A549 (cell line): Measurements from ENCODE around the gene XBP1. TPM values are rescaled to one million over a fixed set of nuclear protein-coding genes. Genes with fewer than 3 reads are reported as not detected.

ENCODE experiments used
- ATAC-seq, 2 experiments: fragments of 200-7000 bp in 1 of 2; fragments of >200 bp in 1 of 2; cut with Nextera tagmentation in 1 of 2; cut with Tn5 transposase in 1 of 2; 3 replicates each; pipeline versions ENCODE4 v1.8.0 to v1.9.1; 2018 to 2020; ENCODE audit warnings: mild to moderate bottlenecking in 1 of 2, moderate library complexity in 1 of 2
- CTCF ChIA-PET: fragments of 300-600 bp; sonication (Branson Sonifier 250); formaldehyde crosslinking; extraction: SDS; loops from one replicate; lab custom pipeline; 2021; ENCODE audit warnings: antibody characterized with exemption, inconsistent platforms; lab: Yijun Ruan, JAX
- POLR2A ChIA-PET: fragments of 350-600 bp; formaldehyde crosslinking; extraction: SDS; loops from one replicate; lab custom pipeline; 2021; ENCODE audit warnings: antibody characterized with exemption, inconsistent platforms; lab: Yijun Ruan, JAX
- DNase-seq, 2 experiments: peaks; one replicate each; pipeline versions ENCODE4 v3.0.0 to v3.0.0-alpha.2; 2011 to 2016; ENCODE audit warnings: low read depth in 1 of 2, low spot score in 1 of 2
- FAIRE-seq: peaks from 2 replicates; lab custom pipeline; 2011; peaks lifted over from hg19 to GRCh38; lab: Jason Lieb, UNC
- H3K27ac ChIP-seq, 2 experiments: fragments of >200 bp; sonication (Bioruptor Twin); formaldehyde crosslinking; 3 replicates each; pipeline ENCODE4 v1.5.1; 2016 to 2017
- H3K4me1 ChIP-seq: fragments of >200 bp; sonication (Bioruptor Twin); formaldehyde crosslinking; 3 replicates; pipeline ENCODE4 v1.6.1; 2016
- H3K4me2 ChIP-seq: fragments of >200 bp; sonication (Bioruptor Twin); formaldehyde crosslinking; 3 replicates; pipeline ENCODE4 v1.6.1; 2016
- H3K4me3 ChIP-seq: fragments of >200 bp; sonication (Bioruptor Twin); formaldehyde crosslinking; 3 replicates; pipeline ENCODE4 v1.5.1; 2016
- H3K9me3 ChIP-seq: fragments of >200 bp; sonication (Bioruptor Twin); formaldehyde crosslinking; 3 replicates; pipeline ENCODE4 v1.6.1; 2016
- BHLHE40 ChIP-seq: IDR thresholded peaks from 2 replicates; pipeline ENCODE4 v1.6.1; 2012; ENCODE audit warnings: low read depth, low read length, inconsistent platforms
- GATA3 ChIP-seq: IDR thresholded peaks from 2 replicates; pipeline ENCODE4 v1.6.1; 2012; ENCODE audit warnings: borderline replicate concordance
- HOXB13 ChIP-seq: fragments of 250-450 bp; sonication (Bioruptor Pico); IDR thresholded peaks from 2 replicates; pipeline ENCODE4 v1.5.0; 2020; ENCODE audit warnings: low read depth, mild to moderate bottlenecking, moderate library complexity
- JUNB ChIP-seq: fragments of >200 bp; sonication (Bioruptor Twin); formaldehyde crosslinking; IDR thresholded peaks from 2 replicates; pipeline ENCODE4 v1.6.1; 2016
- KDM5A ChIP-seq: fragments of 200-600 bp; sonication (generic); IDR thresholded peaks from 2 replicates; pipeline ENCODE4 v1.6.1; 2016; ENCODE audit warnings: antibody characterized with exemption, mild to moderate bottlenecking
- MAFK ChIP-seq: fragments of 450-650 bp; IDR thresholded peaks from 2 replicates; pipeline ENCODE4 v1.6.1; 2014; ENCODE audit not compliant: partially characterized antibody
- PHF8 ChIP-seq: fragments of 200-600 bp; sonication (generic); IDR thresholded peaks from 2 replicates; pipeline ENCODE4 v1.6.1; 2016; ENCODE audit warnings: low read depth, mild to moderate bottlenecking, antibody characterized with exemption, moderate library complexity, borderline replicate concordance
- RAD21 ChIP-seq, 2 experiments: fragments of >200 bp in 1 of 2; sonication (Bioruptor Twin) in 1 of 2; formaldehyde crosslinking in 1 of 2; IDR thresholded peaks in 1 of 2; conservative IDR thresholded peaks in 1 of 2; 2 replicates in 1 of 2; 3 replicates in 1 of 2; pipeline ENCODE4 v1.6.1; 2012 to 2018; ENCODE audit warnings: inconsistent platforms in 1 of 2
- RCOR1 ChIP-seq: fragments of 150-350 bp; IDR thresholded peaks from 2 replicates; pipeline ENCODE4 v1.6.1; 2014; ENCODE audit warnings: antibody characterized with exemption, low read length, low read depth
- SMC3 ChIP-seq: fragments of >200 bp; sonication (Bioruptor Twin); formaldehyde crosslinking; IDR thresholded peaks from 3 replicates; pipeline ENCODE4 v1.6.1; 2018; ENCODE audit warnings: inconsistent platforms
- TFCP2L1 ChIP-seq: fragments of 250-450 bp; sonication (Bioruptor Pico); IDR thresholded peaks from 2 replicates; pipeline ENCODE4 v1.5.0; 2021; ENCODE audit warnings: mild to moderate bottlenecking
- ZC3H11A ChIP-seq: fragments of 450-650 bp; IDR thresholded peaks from 2 replicates; pipeline ENCODE4 v1.6.1; 2014; ENCODE audit warnings: antibody characterized with exemption, mild to moderate bottlenecking
- ZFP36 ChIP-seq: fragments of 450-650 bp; IDR thresholded peaks from 2 replicates; pipeline ENCODE4 v1.6.1; 2014; ENCODE audit warnings: borderline replicate concordance; ENCODE audit not compliant: partially characterized antibody
- ZNF302 ChIP-seq: fragments of 250-450 bp; sonication (Bioruptor Pico); IDR thresholded peaks from 2 replicates; pipeline ENCODE4 v1.9.0; 2021; ENCODE audit warnings: inconsistent platforms, mild to moderate bottlenecking, moderate library complexity
- WGBS: methylation state at CpG from one replicate; pipeline ENCODE4 v1.1.6; 2017; ENCODE audit errors: missing lambda C conversion rate; 5-methylcytosine and 5-hydroxymethylcytosine counted together
- polyA plus RNA-seq, 4 experiments: library from polyadenylated mRNA; depleted of rRNA in 3 of 4; stranded (reverse); fragments of >200 nt; fragmentation: RNase III in 1 of 4; extraction: RNeasy Plus Mini Kit Qiagen cat#74134 plus additional on column Dnase treatment in 1 of 4; gene quantifications; 2 replicates in 3 of 4; 3 replicates in 1 of 4; pipeline ENCODE4 v1.2.3, GENCODE V29; 2011 to 2017
- TF ChIP-seq, protein P1 (sequence below): fragments of >200 bp; sonication (Bioruptor Twin); formaldehyde crosslinking; IDR thresholded peaks from 3 replicates; pipeline ENCODE4 v1.5.1; 2016
- TF ChIP-seq, protein P2 (sequence below): fragments of >200 bp; sonication (Bioruptor Twin); formaldehyde crosslinking; IDR thresholded peaks from 2 replicates; pipeline ENCODE4 v1.6.1; 2016
- TF ChIP-seq, protein P3 (sequence below): fragments of >200 bp; sonication (Bioruptor Twin); formaldehyde crosslinking; IDR thresholded peaks from 3 replicates; pipeline ENCODE4 v1.6.1; 2016
- TF ChIP-seq, protein P4 (sequence below): fragments of 150-350 bp; IDR thresholded peaks from 2 replicates; pipeline ENCODE4 v1.6.1; 2014; ENCODE audit warnings: low read depth, mild to moderate bottlenecking, low read length
- TF ChIP-seq, protein P5 (sequence below): IDR thresholded peaks from 2 replicates; pipeline ENCODE4 v1.6.1; 2012

XBP1 gene
- polyA plus RNA-seq, 2 of the 4 experiments (the other 2 are of a cell fraction) = 34.1 to 172 TPM

DNA sequence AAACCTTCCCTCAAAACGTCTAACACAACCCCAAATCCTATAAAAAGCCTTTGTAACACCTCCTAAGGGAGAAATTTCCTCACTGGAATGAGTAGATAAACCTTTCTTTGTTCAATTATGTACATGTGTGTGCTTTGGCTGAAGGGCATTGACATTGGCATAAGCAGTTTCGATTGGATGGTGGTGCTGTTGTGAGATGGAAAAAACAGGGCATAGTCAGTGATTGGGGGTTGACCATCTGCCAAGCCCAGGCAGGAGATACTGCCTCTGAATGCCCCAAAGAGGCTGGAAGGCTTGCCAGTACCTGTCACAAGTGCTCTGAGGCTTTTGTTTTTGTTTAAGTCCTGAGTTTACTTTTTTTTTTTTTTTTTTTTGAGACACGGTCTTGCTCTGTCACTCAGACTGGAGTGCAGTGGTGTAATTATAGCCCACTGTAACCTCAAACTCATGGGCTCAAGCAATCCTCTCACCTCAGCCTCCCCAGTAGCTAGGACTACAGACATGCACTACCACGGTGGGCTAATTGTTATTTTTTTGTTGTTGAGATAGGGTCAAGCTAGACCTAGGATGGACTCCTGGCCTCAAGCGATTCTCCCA, 29.1 kb downstream of the XBP1 start:
- 73% methylated on average over 5 of the region's 5 CpGs for WGBS
- ATAC-seq (no peak), FAIRE-seq (no peak), DNase-seq (peak in 1 of 2 experiments; percentile 23)
- Histone ChIP-seq H3K9me3 (no peaks in the 10 kb centered on the region), H3K27ac (no peak overlapping the region), H3K4me2 (no peak overlapping the region), H3K4me1 (no peaks in the 10 kb centered on the region), H3K4me3 (no peak overlapping the region)
- TF ChIP-seq, protein P1, sequence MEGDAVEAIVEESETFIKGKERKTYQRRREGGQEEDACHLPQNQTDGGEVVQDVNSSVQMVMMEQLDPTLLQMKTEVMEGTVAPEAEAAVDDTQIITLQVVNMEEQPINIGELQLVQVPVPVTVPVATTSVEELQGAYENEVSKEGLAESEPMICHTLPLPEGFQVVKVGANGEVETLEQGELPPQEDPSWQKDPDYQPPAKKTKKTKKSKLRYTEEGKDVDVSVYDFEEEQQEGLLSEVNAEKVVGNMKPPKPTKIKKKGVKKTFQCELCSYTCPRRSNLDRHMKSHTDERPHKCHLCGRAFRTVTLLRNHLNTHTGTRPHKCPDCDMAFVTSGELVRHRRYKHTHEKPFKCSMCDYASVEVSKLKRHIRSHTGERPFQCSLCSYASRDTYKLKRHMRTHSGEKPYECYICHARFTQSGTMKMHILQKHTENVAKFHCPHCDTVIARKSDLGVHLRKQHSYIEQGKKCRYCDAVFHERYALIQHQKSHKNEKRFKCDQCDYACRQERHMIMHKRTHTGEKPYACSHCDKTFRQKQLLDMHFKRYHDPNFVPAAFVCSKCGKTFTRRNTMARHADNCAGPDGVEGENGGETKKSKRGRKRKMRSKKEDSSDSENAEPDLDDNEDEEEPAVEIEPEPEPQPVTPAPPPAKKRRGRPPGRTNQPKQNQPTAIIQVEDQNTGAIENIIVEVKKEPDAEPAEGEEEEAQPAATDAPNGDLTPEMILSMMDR = no peak
- ChIA-PET POLR2A (no interaction called here), CTCF (interaction anchor here (0.6 to 3.1 kb wide), 3 partner anchors 16 to 30 kb away, joined by 3 to 17 read pairs (median 3); no protein-coding TSS in a partner anchor)

DNA sequence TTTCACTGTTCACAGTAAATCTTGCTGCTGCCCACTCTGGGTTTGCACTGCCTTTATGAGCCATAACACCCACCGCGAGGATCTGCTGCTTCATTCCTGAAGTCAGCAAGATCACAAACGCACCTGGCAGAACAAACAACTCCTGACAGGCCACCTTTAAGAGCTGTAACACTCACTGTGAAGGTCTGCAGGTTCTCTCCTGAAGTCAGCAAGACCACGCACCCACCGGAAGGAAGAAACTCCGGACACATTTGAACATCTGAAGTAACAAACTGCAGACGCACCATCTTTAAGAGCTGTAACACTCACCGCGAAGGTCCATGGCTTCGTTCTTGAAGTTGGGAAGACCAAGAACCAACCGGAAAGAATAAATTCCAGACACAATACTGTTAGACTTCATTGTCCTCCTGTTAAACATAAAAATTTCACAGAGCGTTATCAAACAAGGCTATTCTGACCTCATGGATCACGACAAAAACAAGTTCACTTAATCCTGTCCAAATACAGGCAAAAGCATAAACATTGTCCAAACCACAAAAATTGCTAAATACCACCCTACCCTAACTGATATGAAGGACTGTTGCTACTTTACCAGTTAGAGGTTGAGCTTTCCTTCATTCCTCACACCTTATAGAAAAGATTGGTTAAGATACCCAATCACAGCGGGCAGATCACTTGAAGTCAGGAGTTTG, 30.8 kb downstream of the XBP1 start:
- no peak for ATAC-seq
- no peak overlapping the region for H3K4me2 ChIP-seq
- 86% methylated on average over 13 of the region's 14 CpGs for WGBS
- ChIA-PET POLR2A (no interaction called here), CTCF (interaction anchor here (0.6 to 0.9 kb wide), 2 partner anchors 133 to 169 kb away, joined by 3 read pairs; no protein-coding TSS in a partner anchor)
- no peak overlapping the region for H3K27ac ChIP-seq
- no peak overlapping the region for H3K4me3 ChIP-seq
- H3K9me3 ChIP-seq = no peaks in the 10 kb centered on the region
- H3K4me1 ChIP-seq = no peaks in the 10 kb centered on the region
- TF ChIP-seq BHLHE40 = no peak
- TF ChIP-seq ZC3H11A = no peak
- TF ChIP-seq, protein P2, sequence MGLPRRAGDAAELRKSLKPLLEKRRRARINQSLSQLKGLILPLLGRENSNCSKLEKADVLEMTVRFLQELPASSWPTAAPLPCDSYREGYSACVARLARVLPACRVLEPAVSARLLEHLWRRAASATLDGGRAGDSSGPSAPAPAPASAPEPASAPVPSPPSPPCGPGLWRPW = no peak
- TF ChIP-seq RCOR1 = no peak
- no peak for TF ChIP-seq GATA3
- no peak for TF ChIP-seq KDM5A
- no peak for TF ChIP-seq ZNF302 (CRISPR knock-in tag)
- no peak for TF ChIP-seq PHF8
- no peak for TF ChIP-seq RAD21 (conservative IDR thresholded peaks at IDR 0.05 in 1 of 2, IDR thresholded peaks at IDR 0.05 in 1 of 2)
- TF ChIP-seq, protein P3, sequence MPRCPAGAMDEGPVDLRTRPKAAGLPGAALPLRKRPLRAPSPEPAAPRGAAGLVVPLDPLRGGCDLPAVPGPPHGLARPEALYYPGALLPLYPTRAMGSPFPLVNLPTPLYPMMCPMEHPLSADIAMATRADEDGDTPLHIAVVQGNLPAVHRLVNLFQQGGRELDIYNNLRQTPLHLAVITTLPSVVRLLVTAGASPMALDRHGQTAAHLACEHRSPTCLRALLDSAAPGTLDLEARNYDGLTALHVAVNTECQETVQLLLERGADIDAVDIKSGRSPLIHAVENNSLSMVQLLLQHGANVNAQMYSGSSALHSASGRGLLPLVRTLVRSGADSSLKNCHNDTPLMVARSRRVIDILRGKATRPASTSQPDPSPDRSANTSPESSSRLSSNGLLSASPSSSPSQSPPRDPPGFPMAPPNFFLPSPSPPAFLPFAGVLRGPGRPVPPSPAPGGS = no peak
- TF ChIP-seq JUNB = no peak
- no peak for TF ChIP-seq SMC3
- TF ChIP-seq, protein P4, sequence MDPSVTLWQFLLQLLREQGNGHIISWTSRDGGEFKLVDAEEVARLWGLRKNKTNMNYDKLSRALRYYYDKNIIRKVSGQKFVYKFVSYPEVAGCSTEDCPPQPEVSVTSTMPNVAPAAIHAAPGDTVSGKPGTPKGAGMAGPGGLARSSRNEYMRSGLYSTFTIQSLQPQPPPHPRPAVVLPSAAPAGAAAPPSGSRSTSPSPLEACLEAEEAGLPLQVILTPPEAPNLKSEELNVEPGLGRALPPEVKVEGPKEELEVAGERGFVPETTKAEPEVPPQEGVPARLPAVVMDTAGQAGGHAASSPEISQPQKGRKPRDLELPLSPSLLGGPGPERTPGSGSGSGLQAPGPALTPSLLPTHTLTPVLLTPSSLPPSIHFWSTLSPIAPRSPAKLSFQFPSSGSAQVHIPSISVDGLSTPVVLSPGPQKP = no peak
- TF ChIP-seq, all 56 proteins: peak for 0
- FAIRE-seq (no peak), DNase-seq (no peak)

DNA sequence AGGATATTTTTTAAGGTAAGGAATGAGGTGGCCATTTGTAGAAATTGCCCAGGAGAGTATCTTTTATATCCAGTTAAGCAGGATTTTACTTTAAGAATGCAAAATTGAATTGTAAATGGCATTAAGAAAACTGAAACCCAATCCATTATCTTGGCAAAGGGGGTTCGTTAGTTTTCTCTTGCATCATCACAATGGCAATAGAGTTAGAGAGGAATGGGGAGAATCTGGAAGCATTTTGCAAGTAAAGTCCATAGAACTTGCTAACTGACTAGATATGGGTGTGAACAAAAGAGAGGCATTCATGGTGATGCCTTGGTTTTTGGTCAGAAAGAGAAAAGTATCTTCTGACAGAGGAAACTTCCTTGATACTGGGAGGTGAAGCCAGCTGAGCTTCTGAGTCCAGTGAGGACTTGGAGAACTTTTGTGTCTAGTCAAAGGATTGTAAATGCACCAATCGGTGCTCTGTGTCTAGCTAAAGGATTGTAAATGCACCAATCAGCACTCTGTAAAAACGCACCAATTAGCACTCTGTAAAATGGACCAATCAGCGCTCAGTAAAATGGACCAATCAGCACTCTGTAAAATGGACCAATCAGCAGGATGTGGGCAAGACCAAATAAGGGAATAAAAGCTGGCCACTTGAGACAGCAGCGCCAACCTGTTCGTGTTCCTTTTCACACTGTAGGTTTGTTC, 31.5 kb downstream of the XBP1 start:
- H3K4me1 ChIP-seq = no peaks in the 10 kb centered on the region
- WGBS = 76% methylated on average over 6 of the region's 6 CpGs

More for the DNA sequence above, 31.5 kb downstream of the XBP1 start:
- H3K27ac ChIP-seq = no peak overlapping the region
- ATAC-seq (no peak), FAIRE-seq (no peak), DNase-seq (peak in 1 of 2 experiments; percentile 17)
- no peak overlapping the region for H3K4me3 ChIP-seq
- no peaks in the 10 kb centered on the region for H3K9me3 ChIP-seq
- no peak overlapping the region for H3K4me2 ChIP-seq
- ChIA-PET CTCF (no interaction called here), POLR2A (no interaction called here)
- TF ChIP-seq MAFK = peak; percentile 33
- TF ChIP-seq, protein P5, sequence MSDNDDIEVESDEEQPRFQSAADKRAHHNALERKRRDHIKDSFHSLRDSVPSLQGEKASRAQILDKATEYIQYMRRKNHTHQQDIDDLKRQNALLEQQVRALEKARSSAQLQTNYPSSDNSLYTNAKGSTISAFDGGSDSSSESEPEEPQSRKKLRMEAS = no peak
- no peak for TF ChIP-seq HOXB13 (CRISPR knock-in tag)
- no peak for TF ChIP-seq ZFP36
- no peak for TF ChIP-seq TFCP2L1 (CRISPR knock-in tag)
